Neural cell (in vitro differentiated cells): ENCODE measurements around the gene GP2. TPM values are rescaled to one million over a fixed set of nuclear protein-coding genes. Genes with fewer than 3 reads are reported as not detected.

Experiments
- H2AFZ ChIP-seq: fragments of 200-600, 300-800 bp; sonication (generic), shearing (Covaris generic); 2 replicates; pipeline ENCODE4 v1.6.0; 2014; ENCODE audit warnings: low read depth, mild to moderate bottlenecking, antibody characterized with exemption, low read length, moderate library complexity
- H3F3A ChIP-seq: fragments of 200-600 bp; shearing (Covaris generic); 2 replicates; pipeline ENCODE4 v1.6.1; 2016; ENCODE audit warnings: mild to moderate bottlenecking, moderate library complexity, mixed read lengths, antibody characterized with exemption, low read length; ENCODE audit not compliant: insufficient read depth, poor library complexity, severe bottlenecking
- H3K27ac ChIP-seq: fragments of 200-600, 300-800 bp; sonication (generic), shearing (Covaris generic); 2 replicates; pipeline ENCODE4 v1.5.1; 2014; ENCODE audit warnings: mild to moderate bottlenecking, low read length, moderate library complexity
- H3K27me3 ChIP-seq: fragments of 300-800, 200-600 bp; sonication (generic), shearing (Covaris generic); 2 replicates; pipeline ENCODE4 v1.6.0; 2014; ENCODE audit warnings: mild to moderate bottlenecking, low read depth, low read length, moderate library complexity; ENCODE audit not compliant: insufficient read depth
- H3K36me3 ChIP-seq: fragments of 300-800, 200-600 bp; sonication (generic), shearing (Covaris generic); 2 replicates; pipeline ENCODE4 v1.5.1; 2014; ENCODE audit warnings: mild to moderate bottlenecking, antibody characterized with exemption, low read length, moderate library complexity; ENCODE audit not compliant: insufficient read depth
- H3K4me2 ChIP-seq: fragments of 300-800, 200-600 bp; sonication (generic), shearing (Covaris generic); 2 replicates; pipeline ENCODE4 v1.6.0; 2014; ENCODE audit warnings: mild to moderate bottlenecking, low read length
- H3K4me3 ChIP-seq: fragments of 300-800, 200-600 bp; sonication (generic), shearing (Covaris generic); 2 replicates; pipeline ENCODE4 v1.5.1; 2014; ENCODE audit warnings: mild to moderate bottlenecking, low read length, moderate library complexity
- H3K79me2 ChIP-seq: fragments of 200-600 bp; shearing (Covaris generic); replicated peaks from 2 replicates; pipeline ENCODE4 v1.6.0; 2014; ENCODE audit warnings: mild to moderate bottlenecking, low read length, moderate library complexity; ENCODE audit not compliant: insufficient read depth
- H3K9ac ChIP-seq: fragments of 300-800, 200-600 bp; sonication (generic), shearing (Covaris generic); 2 replicates; pipeline ENCODE4 v1.6.1; 2016; ENCODE audit warnings: mild to moderate bottlenecking, low read length, mixed read lengths
- H3K9me2 ChIP-seq: fragments of 200-600 bp; shearing (Covaris generic); 2 replicates; pipeline ENCODE4 v1.6.1; 2016; ENCODE audit warnings: mild to moderate bottlenecking, low read length, mixed read lengths; ENCODE audit not compliant: insufficient read depth
- H3K9me3 ChIP-seq: fragments of 200-600, 300-800 bp; sonication (generic), shearing (Covaris generic); 2 replicates; pipeline ENCODE4 v1.6.1; 2016; ENCODE audit warnings: mild to moderate bottlenecking, mixed run types, low read length, moderate library complexity, mixed read lengths
- H4K20me1 ChIP-seq: fragments of 200-600 bp; shearing (Covaris generic); 2 replicates; pipeline ENCODE4 v1.6.1; 2016; ENCODE audit warnings: mild to moderate bottlenecking, mixed run types; ENCODE audit not compliant: insufficient read depth
- CTCF ChIP-seq: fragments of 450-650 bp; IDR thresholded peaks from 2 replicates; pipeline ENCODE4 v1.5.1; 2014; ENCODE audit warnings: antibody characterized with exemption, mild to moderate bottlenecking, moderate library complexity; ENCODE audit not compliant: poor library complexity, severe bottlenecking
- EP300 ChIP-seq: fragments of 450-650 bp; conservative IDR thresholded peaks from 2 replicates; pipeline ENCODE4 v1.6.1; 2014; ENCODE audit warnings: antibody characterized with exemption, mild to moderate bottlenecking, moderate library complexity; ENCODE audit not compliant: poor library complexity, severe bottlenecking
- EZH2 ChIP-seq: fragments of 200-600, 300-800 bp; shearing (Covaris generic), sonication (generic); IDR thresholded peaks from 2 replicates; pipeline ENCODE4 v1.6.1; 2014; ENCODE audit warnings: antibody characterized with exemption, low read length, borderline replicate concordance, mild to moderate bottlenecking; ENCODE audit not compliant: insufficient read depth, poor library complexity, severe bottlenecking
- MXI1 ChIP-seq: fragments of 450-650 bp; conservative IDR thresholded peaks from 2 replicates; pipeline ENCODE4 v1.6.1; 2014; ENCODE audit warnings: antibody characterized with exemption, mild to moderate bottlenecking; ENCODE audit not compliant: poor library complexity, severe bottlenecking
- POLR2AphosphoS5 ChIP-seq: IDR thresholded peaks from 2 replicates; pipeline ENCODE4 v1.6.1; 2012
- REST ChIP-seq: IDR thresholded peaks from 2 replicates; pipeline ENCODE4 v1.6.1; 2012; ENCODE audit warnings: borderline replicate concordance
- SMC3 ChIP-seq: fragments of 450-650 bp; conservative IDR thresholded peaks from 2 replicates; pipeline ENCODE4 v1.6.1; 2014; ENCODE audit warnings: antibody characterized with exemption, mild to moderate bottlenecking, moderate library complexity; ENCODE audit not compliant: poor library complexity
- TAF1 ChIP-seq: IDR thresholded peaks from 2 replicates; pipeline ENCODE4 v1.6.1; 2012; ENCODE audit warnings: low read depth
- polyA plus RNA-seq: library from polyadenylated mRNA; depleted of rRNA; stranded (reverse); fragments of >200 nt; gene quantifications from 2 replicates; pipeline ENCODE4 v1.2.3, GENCODE V29; 2014

GP2 gene
- polyA plus RNA-seq, 1 donor from 2014 or later = not detected

- no peak overlapping the region for H2AFZ ChIP-seq
- H3K9ac ChIP-seq = no peak overlapping the region
- H4K20me1 ChIP-seq = no peaks in the 10 kb centered on the region
- H3K9me2 ChIP-seq = no peaks in the 10 kb centered on the region
- H3K4me3 ChIP-seq = no peak overlapping the region
- no peaks in the 10 kb centered on the region for H3K36me3 ChIP-seq
- TF ChIP-seq TAF1 (no peak), REST (no peak), EP300 (no peak), CTCF (no peak), EZH2 (no peak)
- no peak overlapping the region for H3K4me2 ChIP-seq
- no peaks in the 10 kb centered on the region for H3K79me2 ChIP-seq
- no peak overlapping the region for H3K27ac ChIP-seq
- H3F3A ChIP-seq = no peaks in the 10 kb centered on the region
- H3K27me3 ChIP-seq = no peaks in the 10 kb centered on the region
- peaks cover 5% of the 10 kb centered on the region for H3K9me3 ChIP-seq
Measured at GRCh38 chr16:20369452-20370054, 42.2 kb upstream of the GP2 start.

- Histone ChIP-seq H3K9me3 (no peaks in the 10 kb centered on the region), H2AFZ (no peak overlapping the region), H4K20me1 (no peaks in the 10 kb centered on the region), H3K4me2 (no peak overlapping the region), H3K9me2 (no peaks in the 10 kb centered on the region), H3F3A (no peaks in the 10 kb centered on the region), H3K4me3 (no peak overlapping the region), H3K9ac (no peak overlapping the region), H3K79me2 (no peaks in the 10 kb centered on the region), H3K36me3 (no peaks in the 10 kb centered on the region), H3K27me3 (no peaks in the 10 kb centered on the region), H3K27ac (no peak overlapping the region)
- TF ChIP-seq TAF1 (no peak), SMC3 (no peak), CTCF (no peak), EZH2 (no peak), MXI1 (no peak), POLR2AphosphoS5 (no peak), EP300 (no peak)
Measured at GRCh38 chr16:20364051-20364450, 36.7 kb upstream of the GP2 start.
